HG02885 (cell line): Measurements from ENCODE around the gene PDGFB.

Experiments
- ATAC-seq: cut with Tn5 transposase; IDR thresholded peaks from one replicate; pipeline ENCODE4 v1.9.1; 2021; ENCODE audit warnings: mild to moderate bottlenecking; ENCODE audit not compliant: unreplicated experiment, poor library complexity

Gene PDGFB

DNA sequence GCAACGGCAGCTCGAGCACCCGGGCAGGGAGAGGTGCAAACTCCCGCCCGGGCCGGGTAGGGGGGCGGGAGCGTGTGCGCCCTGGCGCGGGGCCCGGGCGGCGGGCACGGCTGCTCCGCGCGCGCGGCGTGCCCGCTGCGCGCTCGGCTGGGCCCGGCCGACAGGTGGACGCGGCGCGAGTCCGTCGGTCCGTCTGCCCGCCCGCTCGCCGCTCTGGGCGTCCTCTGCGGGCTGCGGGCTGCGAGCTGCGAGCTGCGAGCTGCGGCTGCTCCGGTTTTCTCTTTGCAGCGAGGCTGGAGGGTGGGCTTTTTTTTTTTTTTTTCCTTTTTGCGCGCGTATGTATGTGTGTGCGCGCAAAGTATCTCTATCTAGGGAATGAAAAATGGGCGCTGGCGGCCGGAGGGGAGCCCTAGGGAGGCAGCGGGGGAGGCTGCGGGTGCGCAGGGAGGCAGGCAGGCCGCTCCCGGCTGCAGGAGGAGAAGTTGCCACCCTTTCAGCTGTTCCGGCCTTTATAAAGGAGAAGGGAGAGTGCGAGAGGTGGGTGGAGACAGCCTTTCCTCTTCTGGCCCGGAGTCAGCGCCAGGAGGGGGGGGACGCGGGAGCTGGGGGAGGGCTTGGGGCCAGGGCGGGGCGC lies at the start of gene PDGFB:
Gene PDGFB (minus strand): TSS at position 487 of the 634 bp plus-strand sequence. CDS start 1,019 bp downstream, outside the sequence.
- ATAC-seq: no peak

DNA sequence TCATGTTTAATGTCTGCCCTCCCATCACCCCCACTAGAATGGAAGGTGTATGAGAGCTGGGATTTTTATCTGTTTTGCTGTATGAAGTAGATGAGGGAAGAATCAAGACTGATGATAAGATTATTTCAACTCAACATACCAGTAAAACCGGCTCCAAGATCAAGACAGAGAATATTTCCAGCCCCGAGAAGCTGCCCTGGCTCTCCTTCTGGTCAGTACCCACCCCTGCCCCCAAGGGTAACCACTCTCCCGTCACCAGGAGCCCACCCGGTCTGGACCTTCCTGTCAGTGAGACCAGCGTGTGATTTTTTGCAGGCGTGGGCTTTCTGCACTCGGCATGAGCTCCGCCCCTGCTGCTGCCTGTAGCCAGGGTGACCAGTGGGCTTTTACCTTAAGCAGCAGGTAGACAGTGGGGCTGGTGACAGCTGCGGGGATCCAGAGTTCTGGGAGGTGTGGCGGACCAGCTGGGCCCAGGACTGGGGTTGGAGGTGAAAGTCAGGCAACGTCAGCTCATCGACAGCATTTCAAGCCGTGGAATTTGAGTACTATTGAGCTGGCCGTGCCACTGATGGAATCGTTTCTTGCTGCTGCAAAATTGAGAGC lies 49.1 kb upstream of the PDGFB start:
- ATAC-seq: no peak

DNA sequence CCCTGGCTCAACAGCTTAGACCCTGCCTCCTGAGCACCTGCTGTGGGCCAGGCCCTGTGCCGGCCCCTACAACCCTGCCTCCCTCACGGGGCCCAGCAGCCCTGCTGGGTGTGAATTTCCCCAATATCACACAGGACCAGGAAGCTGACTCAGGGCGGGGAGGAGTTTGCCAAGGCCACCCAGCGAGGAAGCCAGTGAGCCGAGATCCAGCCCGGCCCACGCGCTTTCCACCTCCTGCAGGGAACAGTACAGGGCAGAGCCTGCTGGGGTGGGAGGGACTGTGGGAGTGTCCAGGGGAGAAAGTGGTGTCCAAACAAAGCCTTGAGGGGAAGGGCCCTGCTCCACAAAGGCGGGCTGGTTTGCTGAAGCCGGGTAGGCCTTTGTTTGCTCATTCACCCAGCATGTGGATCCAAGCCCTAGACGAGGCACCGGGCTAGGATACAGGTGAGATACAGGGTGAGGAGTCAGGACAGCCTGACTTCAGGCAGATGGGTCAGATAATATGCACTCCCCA lies 47.8 kb upstream of the PDGFB start:
- ATAC-seq: no peak

DNA sequence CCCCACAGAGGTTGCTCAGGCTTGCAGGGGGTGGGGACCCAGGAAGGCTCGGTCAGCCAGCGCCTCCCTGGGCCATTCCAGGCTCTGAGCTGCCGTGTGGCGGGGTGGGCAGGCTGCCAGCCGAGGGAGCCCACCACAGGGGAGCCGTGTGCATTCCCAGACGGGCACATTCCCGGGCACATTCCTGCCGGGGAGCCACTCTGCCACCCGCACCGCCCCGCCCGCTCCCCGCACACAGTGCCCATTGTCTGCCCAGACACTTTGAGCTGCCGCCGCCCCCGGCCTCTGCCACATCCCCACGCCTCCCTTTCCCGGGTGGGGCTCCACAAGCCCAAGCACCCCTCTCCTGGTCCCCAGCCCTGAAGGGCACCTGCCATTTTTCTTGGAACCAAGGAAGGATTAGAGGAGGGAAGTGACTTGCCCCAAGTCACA lies 47.3 kb upstream of the PDGFB start:
- no peak for ATAC-seq

DNA sequence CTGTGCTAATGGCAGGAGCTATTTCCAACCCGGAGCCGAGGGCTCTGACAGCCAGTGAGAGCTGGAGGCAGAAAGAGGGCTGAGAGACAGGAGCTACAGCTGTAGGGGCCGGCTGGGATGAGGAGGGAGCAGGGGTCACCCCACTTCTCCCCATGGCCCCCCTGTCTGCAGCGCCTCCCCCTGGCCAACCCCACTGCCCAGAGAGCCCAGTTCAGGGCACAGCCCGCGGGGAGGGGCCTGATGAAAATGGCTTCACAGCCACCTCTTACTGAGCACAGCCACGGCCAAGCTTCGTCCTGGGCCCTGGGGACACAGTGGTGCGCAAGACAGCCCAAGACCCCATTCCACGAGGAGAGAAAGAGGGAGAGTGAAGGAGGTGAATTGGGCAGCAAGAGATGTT lies 46.7 kb upstream of the PDGFB start:
- ATAC-seq: no peak

DNA sequence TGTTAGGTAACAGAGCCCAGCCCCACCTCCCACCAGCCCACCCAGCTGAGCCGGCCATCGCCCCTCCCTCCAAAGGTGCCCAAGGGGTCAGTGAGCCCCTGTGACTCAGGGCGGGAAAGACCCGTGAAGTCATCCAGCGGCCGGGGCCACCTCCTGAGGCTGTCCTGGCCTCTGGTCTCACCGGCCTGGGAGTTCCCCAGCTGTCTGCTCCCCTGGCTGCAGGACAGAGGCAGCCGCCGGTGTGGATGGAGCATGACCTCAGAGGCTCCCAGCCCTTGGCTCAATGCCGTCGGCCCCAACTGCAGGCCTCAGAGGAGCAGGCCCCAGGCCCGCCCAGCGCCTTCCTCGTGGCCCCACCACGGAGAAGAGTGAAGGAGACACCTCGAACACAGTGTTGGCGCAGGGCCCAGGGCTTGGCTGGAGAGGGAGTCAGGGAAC lies 46.0 kb upstream of the PDGFB start:
- ATAC-seq: no peak

DNA sequence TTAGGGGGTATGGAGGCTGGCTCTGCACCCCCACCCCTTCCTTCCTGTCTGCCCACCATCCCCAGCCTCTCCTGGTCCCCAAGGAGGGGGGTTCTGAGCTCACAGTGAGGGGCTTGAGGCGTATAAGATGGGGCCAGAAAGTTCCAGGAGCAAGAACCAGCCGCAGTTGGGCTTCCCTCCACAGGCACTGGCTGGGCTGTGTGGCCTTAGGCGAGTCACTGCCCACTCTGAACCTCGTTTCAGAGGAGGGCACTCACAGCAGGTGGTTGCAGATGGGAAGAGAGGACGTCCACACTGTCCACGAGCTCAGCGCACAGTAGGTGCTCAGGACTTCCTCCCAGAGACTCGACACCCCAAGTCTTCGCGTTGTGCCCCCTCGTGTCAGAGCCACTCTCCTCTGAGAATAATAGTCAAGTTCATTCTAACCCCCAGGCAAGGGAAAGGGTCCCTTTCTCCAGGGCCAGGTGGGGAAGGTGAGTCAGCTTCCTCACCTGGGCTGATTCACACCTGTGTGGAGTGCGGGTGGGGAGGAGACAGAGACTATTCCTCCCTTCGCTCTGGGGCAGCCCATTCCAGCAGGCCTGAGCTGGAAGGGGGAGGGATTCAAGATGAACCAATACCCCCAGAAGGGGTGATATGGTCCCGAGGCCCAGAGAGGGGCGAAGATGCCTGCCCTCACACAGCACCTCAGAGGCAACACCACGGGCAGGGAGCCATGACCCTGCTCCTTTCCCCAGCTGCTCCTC lies 45.4 kb upstream of the PDGFB start:
- ATAC-seq: no peak

DNA sequence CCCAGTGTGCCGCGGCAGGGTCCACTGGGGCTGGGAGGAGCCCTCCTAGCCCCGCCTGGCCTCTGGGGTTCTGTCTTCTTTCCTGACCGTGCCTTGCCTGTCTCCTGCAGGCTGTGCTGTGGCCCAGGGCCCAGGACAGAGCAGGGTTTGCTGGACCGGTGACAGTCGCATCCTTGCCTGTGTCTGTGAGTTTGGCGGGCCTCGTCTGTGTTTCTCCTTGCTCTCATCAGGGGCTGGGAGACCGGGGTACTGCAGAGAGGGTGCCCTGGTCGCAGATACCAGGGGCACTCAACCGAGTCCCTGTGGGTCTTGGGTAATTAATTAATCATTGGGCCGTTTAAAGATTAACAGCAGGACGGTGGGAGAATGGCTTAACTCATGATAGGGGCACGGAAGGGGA lies 44.8 kb upstream of the PDGFB start:
- ATAC-seq: no peak

DNA sequence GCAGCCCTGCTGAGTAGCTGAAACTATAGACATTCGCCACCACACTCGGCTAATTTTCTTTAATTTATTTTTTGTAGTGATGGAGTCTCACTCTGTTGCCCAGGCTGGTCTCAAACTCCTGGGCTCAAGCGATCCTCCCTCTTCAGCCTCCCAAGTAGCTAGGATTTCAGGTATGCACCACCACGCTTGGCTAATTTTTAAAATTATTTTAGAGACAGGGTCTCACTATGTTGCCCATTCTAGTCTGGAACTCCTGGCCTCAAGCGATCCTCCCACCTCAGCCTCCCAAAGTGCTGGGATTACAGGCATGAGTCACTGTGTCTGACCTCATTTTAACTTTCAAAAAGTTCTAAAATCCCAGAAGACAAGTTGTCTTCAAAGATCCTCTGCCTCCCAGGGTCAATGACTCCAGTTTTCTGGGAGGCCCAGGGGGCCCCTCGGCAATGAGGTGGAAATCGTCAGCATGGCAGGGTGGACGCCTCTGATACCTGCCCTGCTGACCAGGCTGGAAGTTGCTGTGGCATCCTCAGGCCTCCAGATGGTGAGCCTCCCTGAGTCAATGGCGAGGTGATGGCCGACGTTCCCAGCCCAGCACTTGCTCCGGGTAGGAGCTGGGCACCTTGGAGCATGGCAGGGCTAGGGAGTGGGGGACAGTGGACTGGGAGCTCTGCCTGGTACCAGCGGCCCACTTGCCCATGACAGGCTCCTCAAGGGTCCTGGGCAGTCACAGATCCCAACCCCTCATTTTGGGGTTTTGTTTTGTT lies 43.5 kb upstream of the PDGFB start:
- ATAC-seq: no peak

DNA sequence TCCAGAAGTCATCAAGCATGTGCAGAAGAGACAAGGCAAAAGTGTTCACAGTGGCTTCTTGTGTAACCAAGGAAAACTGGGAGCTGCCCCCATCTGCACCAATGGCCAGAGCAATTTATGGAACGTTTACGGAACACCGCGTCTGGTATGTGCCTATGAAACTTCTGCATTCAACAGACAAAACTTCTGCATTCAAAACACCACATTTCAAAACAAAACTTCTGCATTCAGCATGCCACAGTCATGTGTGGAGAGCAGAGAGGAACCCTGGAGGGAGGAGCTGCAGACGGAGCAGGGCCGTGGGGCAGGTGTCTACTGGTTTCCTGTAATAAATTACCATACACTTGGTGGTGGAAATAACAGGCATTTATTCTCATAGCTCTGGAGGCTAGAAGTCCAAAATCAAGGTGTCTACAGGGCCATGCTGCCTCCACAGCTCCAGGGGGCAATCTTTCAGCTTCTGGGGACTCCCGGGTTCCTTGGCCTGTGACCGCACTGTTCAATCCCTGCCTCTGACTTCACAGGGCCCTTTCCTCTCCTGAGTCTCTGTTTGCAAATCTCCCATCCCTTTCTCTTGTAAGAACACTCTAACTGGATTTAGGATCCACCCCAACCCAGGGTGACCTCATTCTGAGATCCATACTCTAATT lies 42.4 kb upstream of the PDGFB start:
- no peak for ATAC-seq

DNA sequence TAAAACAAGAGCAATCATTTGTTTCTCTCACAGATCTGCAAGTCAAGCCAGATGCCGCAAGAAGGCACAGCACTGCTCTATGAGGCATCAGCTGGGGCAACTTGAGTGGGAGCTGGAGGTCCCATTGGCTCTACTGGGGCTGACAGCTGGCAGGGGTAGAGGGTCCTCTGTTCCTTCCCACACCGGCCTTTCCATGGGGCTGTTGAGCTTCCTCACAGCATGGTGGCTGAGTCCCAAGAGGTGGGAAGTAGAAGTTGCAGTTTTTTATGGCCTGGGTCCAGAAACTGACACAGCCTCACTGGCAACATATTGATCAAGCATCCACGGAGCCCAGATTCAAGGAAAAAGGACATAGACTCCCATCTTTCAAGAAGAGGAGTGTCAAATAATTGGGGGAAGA lies 40.2 kb upstream of the PDGFB start:
- no peak for ATAC-seq

DNA sequence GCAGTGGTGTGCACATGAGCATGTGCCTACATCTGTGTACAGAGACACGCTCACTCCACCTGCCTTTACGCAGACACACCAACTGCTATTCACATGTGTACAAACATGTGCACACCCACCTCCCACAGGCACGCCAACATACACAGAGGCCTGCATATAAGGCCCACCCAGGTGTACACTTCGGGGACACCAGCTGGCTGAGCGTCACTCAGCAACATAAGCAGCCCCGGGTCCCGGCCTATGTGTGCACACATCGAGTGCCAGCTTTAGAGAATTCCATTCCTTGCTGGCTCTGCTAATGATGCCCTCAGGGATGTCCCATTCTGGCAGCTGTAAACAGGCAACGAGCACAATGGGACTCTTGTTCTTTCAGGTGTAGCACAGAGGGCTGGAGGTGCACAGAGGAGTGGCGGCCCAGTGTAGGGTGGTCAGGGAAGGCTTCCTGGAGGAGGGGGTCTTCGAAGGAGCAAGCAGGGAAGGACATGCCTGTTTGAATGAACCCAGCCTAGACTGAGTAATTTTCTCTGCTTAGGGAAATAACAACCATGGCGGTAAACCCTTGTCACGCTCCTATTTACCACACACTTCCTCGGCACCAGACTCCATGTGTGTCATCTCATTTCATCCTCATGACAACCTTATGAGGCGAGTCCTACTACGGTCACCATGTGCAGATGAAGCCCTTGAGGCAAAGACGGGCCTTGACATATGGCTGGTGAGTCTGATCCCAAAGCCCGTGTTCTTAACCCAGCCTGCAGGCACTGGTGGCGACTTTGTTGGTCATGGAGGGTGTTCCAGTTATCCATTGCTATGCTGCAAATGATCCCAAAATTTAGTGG lies 39.6 kb upstream of the PDGFB start:
- ATAC-seq: no peak

DNA sequence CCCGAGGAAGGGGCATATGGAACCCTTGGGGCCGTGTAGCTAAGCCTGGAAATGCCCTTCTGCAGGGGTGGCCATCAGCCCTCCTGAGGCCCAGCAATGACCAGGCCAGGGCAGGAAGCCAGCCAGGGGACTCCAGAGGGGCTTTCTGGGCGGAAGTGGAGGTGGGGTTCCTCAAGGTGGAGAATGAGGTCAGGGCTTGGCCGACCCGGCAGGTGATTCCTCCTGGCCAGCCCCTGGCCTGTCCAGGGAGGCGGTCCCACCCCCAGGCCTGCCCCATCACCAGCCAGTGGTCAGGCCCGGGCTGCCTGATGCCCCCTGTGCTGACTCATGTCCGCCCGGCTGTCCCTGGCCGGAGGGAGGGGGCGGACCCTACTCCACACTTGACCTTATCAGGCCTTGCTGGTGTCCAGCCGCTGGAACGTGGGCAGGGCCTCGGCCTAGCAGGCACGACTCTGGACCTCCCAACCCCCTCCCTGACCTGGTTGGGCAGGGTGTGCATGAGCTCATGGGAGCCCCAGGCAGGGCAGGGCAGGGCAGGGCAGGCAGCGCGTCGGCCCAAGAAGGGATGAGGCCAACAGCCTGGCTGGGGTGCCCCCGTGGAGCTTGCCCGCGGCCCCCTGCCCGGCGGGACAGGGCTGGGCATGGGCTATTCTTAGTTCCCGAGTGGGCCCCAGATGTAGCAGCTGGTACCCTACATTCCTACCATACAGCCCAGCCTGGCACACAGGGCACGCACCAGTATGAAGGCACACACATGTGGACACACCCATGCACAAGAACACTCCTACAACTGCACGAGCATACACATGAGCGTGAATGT lies 38.8 kb upstream of the PDGFB start:
- ATAC-seq: no peak

DNA sequence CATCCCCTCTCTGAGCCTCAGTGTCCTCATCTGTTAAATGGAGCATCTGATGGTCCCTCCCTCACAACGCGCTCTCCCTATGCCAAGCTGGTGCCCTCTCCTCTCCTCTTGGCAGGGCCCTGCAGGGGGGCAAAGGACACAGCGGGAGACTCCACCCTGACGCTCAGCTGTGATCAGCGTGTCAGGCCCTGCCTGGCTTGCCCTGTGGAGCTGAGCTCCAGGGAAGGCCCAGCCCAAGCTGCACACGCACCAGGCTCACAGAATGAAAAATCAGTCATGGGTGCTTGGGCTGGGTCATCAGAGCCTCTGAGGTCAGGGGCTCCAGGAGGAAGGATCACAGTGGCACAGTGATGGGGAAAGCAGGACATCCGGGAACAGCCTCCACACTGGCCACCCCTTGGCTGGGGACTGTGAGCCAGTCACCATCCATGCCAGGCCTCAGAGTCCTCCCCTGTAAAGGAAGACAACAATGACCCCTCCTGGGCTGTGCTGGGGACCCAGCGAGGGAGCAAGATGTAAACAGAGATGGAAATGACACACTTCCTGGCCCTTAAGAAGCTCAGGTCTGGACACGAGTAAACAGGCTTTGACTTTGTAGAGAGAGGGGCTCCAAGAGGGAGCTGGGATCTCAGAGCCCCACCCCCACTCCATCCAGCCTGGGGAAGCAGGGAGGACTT lies 38.0 kb upstream of the PDGFB start:
- ATAC-seq: no peak

DNA sequence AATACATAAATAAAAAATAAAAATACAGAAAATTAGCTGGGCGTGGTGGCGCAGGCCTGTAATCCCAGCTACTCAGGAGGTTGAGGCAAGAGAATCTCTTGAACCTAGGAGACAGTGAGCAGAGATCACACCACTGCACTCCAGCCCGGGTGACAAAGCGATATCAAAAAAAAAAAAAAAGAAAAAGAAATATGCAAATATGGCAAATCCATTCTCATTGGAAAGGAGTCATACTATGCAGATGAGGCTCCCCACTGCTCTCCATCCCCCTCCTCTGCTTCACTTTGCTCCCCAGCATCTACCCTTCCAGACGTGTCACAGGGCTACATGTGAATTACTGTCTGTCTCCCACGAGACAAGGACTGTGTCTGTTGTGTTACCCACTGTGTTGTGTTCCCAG lies 36.3 kb upstream of the PDGFB start:
- ATAC-seq: no peak

DNA sequence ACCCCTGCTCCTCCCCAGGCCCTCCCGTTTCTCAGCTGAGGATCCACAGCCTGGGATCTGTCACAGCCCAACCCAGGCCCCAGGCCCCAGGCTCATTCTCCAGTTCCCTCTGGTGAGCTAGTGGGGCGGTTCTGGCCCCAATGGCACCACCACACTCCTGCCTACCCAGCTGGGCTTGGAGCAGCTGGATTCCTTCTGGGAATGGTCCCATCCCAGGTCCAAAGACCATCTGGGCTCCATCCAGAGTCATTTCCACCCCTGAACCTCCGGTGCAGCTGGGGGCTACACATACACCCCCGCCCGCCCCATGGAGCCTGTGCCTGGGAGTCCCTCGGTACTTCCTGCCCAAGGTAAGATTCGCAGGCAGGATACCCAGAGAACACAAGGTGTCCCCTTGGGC lies 35.5 kb upstream of the PDGFB start:
- no peak for ATAC-seq

DNA sequence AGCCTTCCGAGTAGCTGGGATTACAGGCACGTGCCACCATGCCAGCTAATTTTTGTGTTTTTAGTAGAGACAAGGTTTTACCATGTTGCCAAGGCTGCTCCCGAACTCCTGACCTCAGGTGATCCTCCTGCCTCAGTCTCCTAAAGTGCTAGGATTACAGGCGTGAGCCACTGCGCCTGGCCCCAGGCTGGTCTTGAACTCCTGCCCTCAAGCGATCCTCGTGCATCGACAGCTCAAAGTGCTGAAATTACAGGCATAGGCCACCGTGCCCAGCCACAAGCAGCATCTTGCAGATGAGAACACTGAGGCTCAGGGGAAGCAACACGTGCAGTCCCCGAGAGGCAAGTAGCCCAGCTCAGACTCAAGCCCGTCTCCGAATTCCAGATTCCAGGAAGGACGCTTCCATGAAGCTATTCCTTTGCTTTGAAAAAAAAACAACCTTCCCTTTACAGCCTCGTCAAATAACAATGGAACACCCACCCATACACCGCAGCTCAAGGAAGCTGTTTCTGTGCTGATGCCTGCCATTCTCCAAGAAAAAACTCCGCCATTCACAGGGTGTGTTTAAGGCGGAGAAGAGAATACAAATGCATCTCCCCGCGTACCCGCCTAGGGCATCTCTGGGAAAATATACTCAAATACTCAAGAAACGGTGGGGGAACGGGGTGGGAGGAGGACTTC lies 34.5 kb upstream of the PDGFB start:
- no peak for ATAC-seq
